Measurements from ENCODE around the gene GRID2IP.

The GRID2IP gene

DNA sequence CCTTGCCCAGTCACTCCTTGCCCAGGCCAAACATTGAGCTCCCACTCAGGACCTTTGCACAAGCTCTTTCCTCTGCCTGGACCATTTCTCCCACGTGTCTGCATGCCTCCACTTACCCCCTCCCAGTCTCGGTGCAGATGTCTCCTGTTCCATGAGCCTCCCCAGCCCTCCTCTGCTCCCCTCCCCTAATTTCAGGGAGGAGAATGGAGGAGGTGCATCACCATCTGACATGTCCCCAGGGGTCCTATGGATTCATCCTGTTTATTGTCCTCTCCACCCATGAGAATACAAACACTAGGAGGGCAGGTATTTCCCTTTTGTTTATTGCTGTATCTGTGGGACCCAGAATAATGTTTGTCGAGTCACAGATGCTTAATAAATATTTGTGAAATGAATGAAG is 8.6 kb upstream of the GRID2IP start:
- no peak for DNase-seq

DNA sequence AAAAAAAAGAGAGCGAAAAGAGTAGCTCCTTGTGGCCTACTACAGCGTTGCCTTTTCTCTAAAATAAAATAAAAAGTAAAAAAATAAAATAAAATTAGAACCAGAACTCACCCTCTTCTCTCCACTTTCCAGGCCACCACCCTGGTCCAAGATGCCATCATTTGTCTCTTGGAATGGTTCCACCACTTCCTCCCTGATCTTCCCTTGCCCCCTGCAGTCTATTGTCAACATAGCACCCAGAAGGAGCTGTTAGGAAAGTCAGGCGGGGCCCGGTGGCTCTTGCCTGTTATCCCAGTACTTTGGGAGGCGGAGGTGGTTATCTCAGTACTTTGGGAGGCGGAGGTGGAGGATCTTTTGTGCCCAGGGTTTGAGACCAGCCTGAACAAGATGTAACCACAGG is 7.6 kb upstream of the GRID2IP start:
- no peak for DNase-seq

DNA sequence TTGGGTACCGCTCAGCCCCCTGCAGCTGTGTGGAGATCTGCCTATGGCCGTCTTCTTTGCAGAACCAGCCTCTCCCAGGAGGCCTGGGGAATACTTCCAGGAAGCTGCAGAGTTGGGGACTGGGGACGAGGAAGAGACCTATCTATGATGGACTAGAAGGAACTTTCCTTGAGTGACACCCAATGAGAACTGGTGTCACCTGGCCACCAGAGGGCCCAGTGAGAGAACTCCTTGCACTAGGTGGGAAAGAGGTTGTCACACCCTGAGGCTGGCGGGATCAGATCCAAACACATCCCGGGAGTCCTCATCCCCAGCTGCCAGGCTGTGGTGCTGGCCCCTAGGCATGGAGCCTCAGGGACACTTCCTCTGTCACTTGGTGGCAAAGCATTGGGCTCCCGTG is 4.9 kb upstream of the GRID2IP start:
- DNase-seq = no peak

DNA sequence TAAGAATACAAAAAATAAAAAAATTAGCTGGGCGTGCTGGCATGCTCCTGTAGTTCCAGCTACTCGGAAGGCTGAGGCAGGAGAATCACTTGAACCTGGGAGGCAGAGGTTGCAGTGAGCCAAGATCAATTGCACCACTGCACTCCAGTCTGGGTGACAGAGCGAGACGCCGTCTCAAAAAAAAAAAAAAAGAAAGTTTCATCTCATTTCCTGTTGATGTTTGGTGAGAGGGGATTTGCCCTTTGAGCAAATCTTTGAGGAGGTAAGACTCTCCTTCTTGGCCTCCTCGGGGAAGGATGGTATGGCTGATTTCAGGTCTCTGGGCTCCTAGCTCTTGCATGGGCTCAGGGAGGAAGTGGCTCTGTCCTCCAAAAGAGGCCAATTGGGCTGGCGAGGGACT is 3.6 kb upstream of the GRID2IP start:
- DNase-seq = no peak

DNA sequence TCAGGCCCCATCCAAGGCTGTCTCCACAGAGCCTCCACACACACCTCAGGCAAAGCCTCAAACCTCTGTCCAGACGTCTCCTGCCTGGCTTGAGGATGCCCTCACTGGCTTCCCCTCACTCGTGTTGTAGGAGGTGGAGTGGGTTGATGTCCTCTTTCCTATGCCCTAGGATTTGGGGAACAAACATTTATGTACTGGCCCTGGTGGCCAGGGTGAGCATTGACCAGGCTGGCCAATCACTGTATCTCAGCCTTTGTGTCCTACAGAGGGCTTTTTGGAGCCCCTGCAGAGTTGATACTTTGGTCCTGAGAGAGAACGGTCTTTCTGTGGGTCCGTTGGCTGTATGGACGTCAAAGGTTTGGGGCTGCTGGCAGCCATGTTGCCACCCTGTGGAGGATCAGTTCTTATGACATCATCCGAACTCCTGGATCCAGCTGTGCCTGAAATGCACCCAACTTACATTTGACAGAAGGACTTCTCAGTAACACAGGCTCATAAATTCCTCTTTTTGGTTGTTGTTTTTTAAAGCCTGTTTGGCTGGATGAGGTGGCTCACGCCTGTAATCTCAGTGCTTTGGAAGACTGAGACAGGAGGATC is 2.3 kb upstream of the GRID2IP start:
- no peak for DNase-seq

GRCh38 chr7:6547400-6547799 is 3.9 kb downstream of the GRID2IP start:
- no peak for DNase-seq

GRCh38 chr7:6546498-6547251 is 4.6 kb downstream of the GRID2IP start:
- no peak for DNase-seq

GRCh38 chr7:6545398-6546126 is 5.7 kb downstream of the GRID2IP start:
- no peak for DNase-seq

DNA sequence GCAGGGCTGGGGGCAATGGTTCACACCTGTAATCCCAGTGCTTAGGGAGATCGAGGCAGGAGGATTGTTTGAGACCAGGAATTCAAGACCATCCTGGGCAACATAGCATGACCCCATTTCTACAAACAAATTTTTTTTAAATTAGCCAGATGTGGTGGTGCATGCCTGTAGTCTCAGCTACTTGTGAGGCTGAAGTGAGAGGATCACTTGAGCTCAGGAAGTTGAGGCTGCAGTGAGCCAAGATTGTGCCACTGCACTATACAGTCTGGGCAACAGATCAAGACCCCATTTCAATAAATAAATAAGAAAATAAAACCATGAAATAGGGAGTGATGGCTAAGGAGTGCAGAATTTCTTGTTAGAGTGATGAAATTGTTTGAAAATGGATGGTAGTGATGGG is 8.9 kb downstream of the GRID2IP start:
- DNase-seq = no peak

GRCh38 chr7:6536262-6537260 is 14.7 kb downstream of the GRID2IP start:
- DNase-seq = no peak

- no peak for DNase-seq
Measured at GRCh38 chr7:6533893-6534495, 17.3 kb downstream of the GRID2IP start.

GRCh38 chr7:6532516-6532915 is 18.7 kb downstream of the GRID2IP start:
- no peak for DNase-seq

- DNase-seq = no peak
Measured at GRCh38 chr7:6531492-6532279, 19.6 kb downstream of the GRID2IP start.

DNA sequence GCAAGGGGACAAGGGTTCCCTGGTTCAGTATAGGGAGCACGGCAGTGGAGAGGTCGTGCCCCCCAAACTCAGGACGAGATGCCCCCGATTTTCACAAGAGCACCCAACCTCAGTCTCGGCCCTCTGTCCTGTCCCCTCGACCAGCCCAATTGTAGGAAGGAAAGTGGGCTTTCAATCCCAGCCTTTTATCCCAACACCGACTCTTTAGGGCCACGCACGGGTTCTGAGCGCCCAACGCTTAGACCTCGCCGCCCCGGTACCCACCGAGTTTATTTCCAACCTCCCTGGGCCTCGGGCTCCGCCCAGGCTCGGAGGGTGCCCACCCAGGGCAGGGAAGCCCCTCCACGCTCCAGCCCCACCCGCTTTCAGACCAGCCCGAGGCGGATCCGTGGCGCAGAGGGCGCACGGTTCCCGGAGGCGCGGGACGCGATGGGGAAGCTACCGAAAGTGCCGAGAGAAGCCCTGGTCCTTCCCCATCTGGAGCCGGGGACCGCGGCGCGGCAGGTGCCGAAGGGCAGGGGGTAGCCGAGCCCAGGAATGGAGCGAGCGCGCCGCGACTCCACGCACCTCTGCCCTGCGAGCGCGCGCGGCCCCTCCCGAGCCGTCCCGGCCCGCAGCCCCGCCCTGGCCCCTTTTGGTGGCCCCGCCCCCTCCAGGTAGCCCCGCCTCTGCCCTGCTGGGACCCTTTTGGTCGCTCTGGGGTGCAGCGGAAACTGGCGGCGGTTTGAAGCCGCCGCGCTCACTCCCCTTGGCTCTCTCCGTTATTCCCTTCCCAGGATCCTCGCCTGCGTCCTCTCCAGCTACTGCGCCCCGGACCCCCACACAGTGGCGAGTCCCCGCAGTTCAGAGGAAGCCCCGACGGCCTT is 20.4 kb downstream of the GRID2IP start:
- no peak for DNase-seq

DNA sequence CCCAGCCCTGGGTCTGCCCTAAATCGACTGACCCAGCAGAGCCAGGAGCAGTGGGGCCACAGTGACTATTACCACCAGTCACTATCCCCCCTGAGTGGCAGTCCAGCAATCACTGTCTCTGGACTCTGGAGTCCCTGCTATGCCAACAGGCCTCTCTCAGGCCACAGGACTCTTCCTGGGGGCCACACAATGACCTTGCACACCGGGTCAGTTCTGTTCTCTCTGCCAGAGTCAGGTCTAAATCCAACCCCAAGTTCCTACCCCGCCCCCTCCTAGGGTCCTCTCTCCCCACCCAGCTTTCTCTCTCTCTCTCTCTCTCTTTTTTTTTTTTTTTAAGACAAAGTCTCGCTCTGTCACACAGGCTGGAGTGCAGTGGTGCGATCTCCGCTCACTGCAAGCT is 21.6 kb downstream of the GRID2IP start:
- no peak for DNase-seq

DNA sequence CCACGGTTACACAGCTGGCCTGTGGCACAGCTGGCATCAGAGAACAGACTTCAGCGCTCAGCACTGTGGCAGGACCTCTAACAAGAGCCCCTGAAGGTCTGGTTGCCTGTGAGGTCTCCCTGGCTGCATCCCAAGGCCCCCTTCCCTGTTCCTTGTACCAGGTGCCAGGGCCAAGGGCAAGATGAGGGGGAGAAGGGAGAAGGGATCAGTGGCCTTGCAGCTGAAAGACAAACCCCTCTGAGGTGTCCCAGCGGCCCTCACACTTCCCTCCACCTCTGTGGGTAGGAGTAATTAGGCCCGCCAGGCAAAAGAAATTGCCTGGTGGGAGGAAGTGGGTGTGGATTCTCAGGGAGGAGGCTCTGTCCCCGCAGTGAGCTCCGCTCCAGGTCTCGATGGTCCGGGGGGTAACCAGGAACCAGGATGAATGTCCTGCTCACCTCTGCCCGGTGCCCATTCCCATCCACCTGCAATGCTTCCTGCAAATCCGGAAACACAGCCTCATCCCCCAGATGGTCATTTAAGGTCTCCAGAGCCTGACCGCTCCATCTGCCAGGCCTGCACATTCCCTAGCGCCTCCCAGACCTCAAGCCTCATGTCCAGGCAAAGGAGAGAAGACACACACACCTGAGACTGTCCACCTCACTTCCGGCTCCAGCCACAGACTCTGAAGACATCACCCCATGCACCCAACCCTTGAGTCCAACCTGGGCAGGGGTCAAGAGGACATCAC is 22.7 kb downstream of the GRID2IP start:
- no peak for DNase-seq

- DNase-seq = no peak
Measured at GRCh38 chr7:6526997-6527378, 24.3 kb downstream of the GRID2IP start.

DNA sequence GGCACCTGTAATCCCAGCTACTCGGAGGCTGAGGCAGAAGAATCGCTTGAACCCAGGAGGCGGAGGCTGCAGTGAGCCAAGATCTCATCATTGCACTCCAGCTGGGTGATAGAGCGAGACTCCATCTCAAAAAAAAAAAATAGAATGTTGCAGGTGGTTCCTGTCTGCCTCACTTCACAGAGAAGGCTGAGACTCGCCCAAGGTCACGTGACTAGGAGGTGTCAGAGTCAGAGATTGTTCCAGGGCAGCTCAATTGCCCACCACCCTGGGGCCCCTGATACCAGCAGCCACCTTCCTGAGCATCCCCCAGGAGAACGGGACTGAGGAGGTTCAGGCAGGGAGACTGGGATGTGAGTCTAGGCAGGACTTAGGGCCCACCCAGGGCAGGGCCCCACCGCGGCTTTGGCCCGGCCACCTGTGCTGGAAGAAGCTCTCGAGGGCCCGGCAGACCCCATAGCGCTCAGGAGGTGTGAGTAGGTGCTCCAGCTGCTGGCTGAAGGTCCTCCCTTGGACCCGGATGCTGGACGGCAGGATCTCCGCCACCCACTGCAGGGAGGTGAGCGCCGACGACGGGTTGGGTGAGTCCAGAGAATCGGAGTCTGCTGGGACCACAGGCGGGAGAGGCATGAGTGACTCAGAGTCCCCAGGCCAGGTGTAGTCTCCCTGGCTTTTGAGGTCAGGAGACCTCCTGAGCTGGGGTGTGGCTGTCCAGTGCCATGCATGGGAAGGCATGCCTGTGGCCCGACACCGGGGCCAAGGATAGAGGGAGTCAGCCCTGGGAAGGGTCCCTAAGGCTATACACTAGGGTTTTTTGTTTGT is 30.9 kb downstream of the GRID2IP start:
- no peak for DNase-seq

DNA sequence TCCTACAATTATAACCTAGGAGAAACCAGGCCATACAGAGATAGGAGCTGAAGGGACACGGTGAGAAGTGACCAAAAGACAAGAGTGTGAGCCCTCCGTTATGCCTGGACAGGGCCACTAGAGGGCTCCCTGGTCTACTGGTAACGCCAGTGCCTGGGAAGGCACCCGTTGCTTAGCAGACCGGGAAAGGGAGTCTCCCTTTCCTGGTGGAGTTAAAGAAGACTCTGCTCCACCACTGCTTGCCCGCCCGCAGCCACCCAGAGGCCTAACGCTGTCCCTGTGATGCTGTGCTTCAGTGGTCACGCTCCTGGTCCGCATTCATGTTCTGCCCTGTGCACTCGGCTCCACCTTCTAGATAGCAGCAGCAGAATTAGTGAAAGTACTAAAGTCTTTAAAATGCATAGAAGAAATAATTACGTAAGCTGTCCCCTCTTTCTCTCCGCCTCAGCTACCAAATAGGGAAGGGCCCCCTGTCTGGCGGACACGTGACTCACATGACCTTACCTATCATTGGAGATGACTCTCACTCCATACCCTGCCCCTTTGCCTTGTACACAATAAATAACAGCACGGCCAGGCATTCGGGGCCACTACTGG is 34.8 kb downstream of the GRID2IP start:
- peak; percentile 31 to 83 for DNase-seq

All from cerebellar nuclear complex (tissue), 1 donor.